ENCODE measurements around the gene TKT. TPM values are rescaled to one million over a fixed set of nuclear protein-coding genes. Genes with fewer than 3 reads are reported as not detected.
"Not testable (repeated sequence)": the region's sequence is repeated elsewhere in the genome, so short reads cannot be mapped to it uniquely, and the experiment has no call there.

Gene TKT
- total RNA-seq, 4 donors from 2014 or later: 497 to 698 (median 627) TPM

DNA sequence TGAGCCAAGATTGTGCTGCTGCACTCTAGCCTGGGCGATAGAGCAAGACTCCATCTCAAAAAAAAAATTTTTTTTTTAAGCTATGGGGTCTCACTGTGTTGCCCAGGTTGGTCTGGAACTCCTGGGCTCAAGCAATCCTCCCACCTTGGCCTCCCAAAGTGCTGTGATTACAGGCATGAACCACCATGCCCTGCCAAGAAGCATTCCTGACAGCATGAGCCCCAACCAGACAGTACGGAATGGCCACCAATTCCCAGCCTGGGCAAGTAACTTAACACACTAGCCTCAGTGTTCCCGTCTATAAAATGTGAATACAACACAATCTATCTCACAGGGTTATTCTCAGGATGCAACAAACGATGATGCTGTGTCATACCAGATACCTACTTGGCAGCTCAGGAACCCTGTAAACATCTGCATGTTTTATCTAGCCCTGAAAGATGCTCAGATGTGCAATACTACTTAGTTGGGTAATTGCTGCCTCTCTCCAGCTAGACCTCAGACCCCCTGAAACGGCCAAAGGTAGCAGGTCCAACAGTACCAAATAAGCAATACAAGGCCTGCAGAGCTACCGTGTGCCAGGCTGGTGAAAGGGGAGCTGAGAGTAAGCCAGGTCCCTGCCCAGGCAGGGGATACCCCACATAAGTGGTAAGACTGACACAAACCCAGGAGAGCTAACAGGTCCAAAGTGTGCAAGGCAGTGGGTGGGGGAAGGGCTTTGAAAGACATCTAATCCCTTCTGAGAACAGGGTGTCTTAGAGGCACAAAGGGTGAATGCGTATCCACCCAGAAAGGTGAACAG is 1.9 kb downstream of the TKT start:
- Histone ChIP-seq H3K9me3 (no peaks in the 10 kb centered on the region), H3K27me3 (no peaks in the 10 kb centered on the region), H3K27ac (peak overlapping the region; percentile 92 to 96 (median 94)), H3K36me3 (peaks cover 0 to 16% (median 0%) of the 10 kb centered on the region in 3 donors), H3K4me3 (peak overlapping the region; percentile 74 to 99 (median 94)), H3K4me1 (peaks cover 50 to 71% (median 51%) of the 10 kb centered on the region in 3 donors)
- TF ChIP-seq, protein P1, sequence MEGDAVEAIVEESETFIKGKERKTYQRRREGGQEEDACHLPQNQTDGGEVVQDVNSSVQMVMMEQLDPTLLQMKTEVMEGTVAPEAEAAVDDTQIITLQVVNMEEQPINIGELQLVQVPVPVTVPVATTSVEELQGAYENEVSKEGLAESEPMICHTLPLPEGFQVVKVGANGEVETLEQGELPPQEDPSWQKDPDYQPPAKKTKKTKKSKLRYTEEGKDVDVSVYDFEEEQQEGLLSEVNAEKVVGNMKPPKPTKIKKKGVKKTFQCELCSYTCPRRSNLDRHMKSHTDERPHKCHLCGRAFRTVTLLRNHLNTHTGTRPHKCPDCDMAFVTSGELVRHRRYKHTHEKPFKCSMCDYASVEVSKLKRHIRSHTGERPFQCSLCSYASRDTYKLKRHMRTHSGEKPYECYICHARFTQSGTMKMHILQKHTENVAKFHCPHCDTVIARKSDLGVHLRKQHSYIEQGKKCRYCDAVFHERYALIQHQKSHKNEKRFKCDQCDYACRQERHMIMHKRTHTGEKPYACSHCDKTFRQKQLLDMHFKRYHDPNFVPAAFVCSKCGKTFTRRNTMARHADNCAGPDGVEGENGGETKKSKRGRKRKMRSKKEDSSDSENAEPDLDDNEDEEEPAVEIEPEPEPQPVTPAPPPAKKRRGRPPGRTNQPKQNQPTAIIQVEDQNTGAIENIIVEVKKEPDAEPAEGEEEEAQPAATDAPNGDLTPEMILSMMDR (IDR thresholded peaks at IDR 0.05): no peak
- no peak for TF ChIP-seq POLR2A (IDR thresholded peaks at IDR 0.05)
- DNase-seq: no peak
- 31 to 50% methylated on average over 7 of the region's 7 CpGs for WGBS, 2 donors
- intact Hi-C loops (cut with DNase I): no loop called here

DNA sequence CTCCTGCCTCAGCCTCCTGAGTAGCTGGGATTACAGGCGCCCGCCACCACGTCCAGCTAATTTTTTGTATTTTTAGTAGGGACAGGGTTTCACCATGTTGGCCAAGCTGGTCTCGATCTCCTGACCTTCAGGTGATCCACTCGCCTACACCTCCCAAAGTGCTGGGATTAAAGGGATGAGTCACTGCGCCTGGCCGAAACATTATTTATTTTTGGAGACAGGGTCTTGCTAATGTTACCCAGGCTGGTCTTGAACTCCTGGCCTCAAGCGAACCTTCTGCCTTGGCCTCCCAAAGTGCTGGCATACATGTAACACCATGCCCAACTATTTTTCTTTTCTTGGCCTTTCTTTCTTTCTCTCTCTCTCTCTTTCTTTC is 2.9 kb downstream of the TKT start:
- H3K4me3 ChIP-seq: peak overlapping the region; percentile 74 to 99 (median 94)

DNA sequence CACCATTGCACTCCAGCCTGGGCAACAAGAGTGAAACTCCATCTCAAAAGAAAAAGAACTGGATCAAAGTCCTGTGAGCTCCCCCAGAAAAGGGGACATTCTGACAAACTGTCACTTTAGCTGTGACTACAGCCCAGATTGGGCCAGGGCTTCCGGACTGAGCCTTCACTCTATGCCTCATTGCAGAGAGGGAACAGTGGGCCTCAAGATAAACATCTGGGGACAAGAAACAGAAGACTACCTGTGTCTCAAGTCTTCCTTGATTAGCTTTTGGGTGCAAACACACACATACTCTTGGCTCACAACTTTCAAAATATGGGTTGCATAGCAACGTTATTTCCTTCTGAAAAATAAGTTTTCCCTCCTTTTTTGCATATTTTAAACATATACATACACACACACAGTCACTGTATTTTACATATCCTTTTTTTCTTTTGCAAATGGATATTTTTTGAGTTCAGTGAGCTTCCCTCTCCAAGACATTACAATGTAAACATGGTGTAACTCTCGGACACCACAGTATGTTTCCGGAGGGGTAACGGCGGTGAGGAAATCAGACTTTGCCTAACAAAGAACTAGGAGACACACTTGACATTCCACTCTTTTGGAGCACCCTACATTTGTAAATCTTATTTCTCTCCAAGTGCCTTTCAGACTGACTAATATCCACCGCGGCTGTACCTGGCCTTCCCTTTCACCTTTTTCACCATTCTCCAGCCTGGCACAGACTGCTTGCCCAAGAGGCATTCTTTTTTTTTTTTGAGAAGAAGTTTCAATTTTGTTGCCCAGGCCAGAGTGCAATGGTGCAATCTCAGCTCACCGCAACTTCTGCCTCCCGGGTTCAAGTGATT is 3.5 kb downstream of the TKT start:
- H3K4me3 ChIP-seq: peak overlapping the region; percentile 74 to 99 (median 94)
- peaks cover 0 to 16% (median 0%) of the 10 kb centered on the region in 3 donors for H3K36me3 ChIP-seq
- TF ChIP-seq, protein P1 (IDR thresholded peaks at IDR 0.05): no peak
- TF ChIP-seq POLR2A (IDR thresholded peaks at IDR 0.05): no peak
- no peaks in the 10 kb centered on the region for H3K9me3 ChIP-seq
- peak overlapping the region; percentile 18 to 95 (median 92) for H3K27ac ChIP-seq
- 26 to 33% methylated on average over 10 of the region's 10 CpGs for WGBS, 2 donors
- H3K4me1 ChIP-seq: peaks cover 50 to 87% (median 51%) of the 10 kb centered on the region in 3 donors
- no peak for DNase-seq
- no peaks in the 10 kb centered on the region for H3K27me3 ChIP-seq
- intact Hi-C loops (cut with DNase I): no loop called here

More for the DNA sequence above, 2.9 kb downstream of the TKT start:
- H3K9me3 ChIP-seq; intact Hi-C loops (cut with DNase I); DNase-seq; H3K27me3 ChIP-seq: not testable (repeated sequence)
- Histone ChIP-seq H3K36me3 (peaks cover 0 to 16% (median 0%) of the 10 kb centered on the region in 3 donors), H3K27ac (peak overlapping the region; percentile 92 to 96 (median 94)), H3K4me1 (peaks cover 50 to 81% (median 51%) of the 10 kb centered on the region in 3 donors)
- 53 to 72% methylated on average over 5 to 8 of the region's 8 CpGs for WGBS, 2 donors

DNA sequence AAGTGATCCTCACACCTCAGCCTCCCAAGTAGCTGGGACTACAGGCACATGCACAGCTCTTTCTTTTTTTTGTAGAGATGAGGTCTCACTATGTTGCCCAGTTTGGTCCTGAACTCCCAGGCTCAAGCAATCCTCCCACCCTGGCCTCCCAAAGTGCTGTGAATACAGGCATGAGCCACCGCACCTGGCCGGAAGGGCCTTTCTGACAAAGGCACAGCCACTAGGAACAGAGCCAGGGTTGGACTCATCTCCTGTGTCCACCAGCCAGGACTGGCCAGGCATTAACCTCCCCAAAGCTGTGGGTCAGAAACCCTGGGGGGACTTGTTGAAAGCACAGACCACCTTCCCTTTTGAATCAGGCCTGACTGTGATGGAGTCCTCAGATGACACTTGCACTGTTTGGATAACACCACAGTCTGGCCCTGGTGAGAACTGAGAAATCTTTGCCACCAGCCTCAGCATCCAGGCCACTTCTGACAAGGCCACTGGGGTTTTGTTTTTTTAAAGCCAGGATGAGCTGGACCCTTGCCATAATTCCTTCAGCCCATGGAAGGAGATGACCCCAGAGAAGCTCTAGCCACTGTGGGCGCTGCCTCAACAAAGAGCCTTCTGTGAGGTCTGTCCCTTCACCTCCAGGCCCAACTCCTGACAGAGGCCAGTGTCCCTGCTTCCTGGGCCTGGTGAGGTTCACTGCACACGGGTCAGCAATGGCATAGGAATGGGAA is 4.8 kb downstream of the TKT start:
- H3K4me1 ChIP-seq: peaks cover 47 to 87% (median 47%) of the 10 kb centered on the region in 3 donors

More for the DNA sequence above, 4.8 kb downstream of the TKT start:
- intact Hi-C loops (cut with DNase I): no loop called here
- H3K27ac ChIP-seq: peak overlapping the region; percentile 15 to 92 (median 69)
- no peak for DNase-seq
- no peaks in the 10 kb centered on the region for H3K9me3 ChIP-seq
- peaks cover 0 to 25% (median 0%) of the 10 kb centered on the region in 3 donors for H3K36me3 ChIP-seq
- no peaks in the 10 kb centered on the region for H3K27me3 ChIP-seq
- no peak overlapping the region for H3K4me3 ChIP-seq
- 60% methylated on average over 1 of the region's 4 CpGs; no CpG with 5 or more reads in 1 of the 2 donors for WGBS, 2 donors
- TF ChIP-seq, protein P1 (IDR thresholded peaks at IDR 0.05): no peak
- TF ChIP-seq POLR2A (IDR thresholded peaks at IDR 0.05): no peak

All from esophagus squamous epithelium (tissue), 5 donors.